DND-41 (cell line): ENCODE data around the gene UGT1A6.

Source experiments
- ATAC-seq: fragments of 200-7000 bp; cut with Tn5 transposase; 3 replicates; pipeline ENCODE4 v1.9.1; 2021; ENCODE audit warnings: low read depth; ENCODE audit not compliant: insufficient read depth
- DNase-seq: peaks from one replicate; pipeline ENCODE4 v3.0.0-alpha.2; 2020
- H2AFZ ChIP-seq: 2 replicates; pipeline ENCODE4 v1.6.0; 2012; ENCODE audit warnings: low read depth, low read length
- H3K27ac ChIP-seq: 2 replicates; pipeline ENCODE4 v1.5.1; 2012; ENCODE audit warnings: low read length, inconsistent platforms
- H3K27me3 ChIP-seq: fragments of 200-600 bp; sonication (generic); 2 replicates; pipeline ENCODE4 v1.6.0; 2012; ENCODE audit warnings: low read length, mild to moderate bottlenecking, inconsistent platforms; ENCODE audit not compliant: insufficient read depth, poor library complexity
- H3K36me3 ChIP-seq: 2 replicates; pipeline ENCODE4 v1.5.1; 2012; ENCODE audit warnings: low read length, inconsistent platforms; ENCODE audit not compliant: insufficient read depth
- H3K4me1 ChIP-seq: 2 replicates; pipeline ENCODE4 v1.5.1; 2012; ENCODE audit warnings: mild to moderate bottlenecking, low read length; ENCODE audit not compliant: insufficient read depth
- H3K4me2 ChIP-seq: 2 replicates; pipeline ENCODE4 v1.6.0; 2012; ENCODE audit warnings: mild to moderate bottlenecking, moderate library complexity, low read length, inconsistent platforms; ENCODE audit not compliant: insufficient read depth
- H3K4me3 ChIP-seq, 2 experiments: fragments of 200-600 bp in 1 of 2; shearing (Covaris generic) in 1 of 2; 2 replicates each; pipeline ENCODE4 v1.5.1; 2012 to 2016; ENCODE audit warnings: inconsistent platforms in 2 of 2, low read length in 2 of 2, mild to moderate bottlenecking in 2 of 2, low read depth in 1 of 2, moderate library complexity in 1 of 2
- H3K79me2 ChIP-seq: 2 replicates; pipeline ENCODE4 v1.6.0; 2012; ENCODE audit warnings: low read length, inconsistent platforms; ENCODE audit not compliant: insufficient read depth
- H3K9ac ChIP-seq: 2 replicates; pipeline ENCODE4 v1.6.0; 2012; ENCODE audit warnings: low read depth, mild to moderate bottlenecking, inconsistent platforms, low read length, moderate library complexity
- H3K9me3 ChIP-seq: 2 replicates; pipeline ENCODE4 v1.5.1; 2012; ENCODE audit warnings: low read length, moderate library complexity, mild to moderate bottlenecking, inconsistent platforms; ENCODE audit not compliant: insufficient read depth, severe bottlenecking
- H4K20me1 ChIP-seq: 2 replicates; pipeline ENCODE4 v1.6.0; 2012; ENCODE audit warnings: low read length; ENCODE audit not compliant: insufficient read depth
- EZH2 ChIP-seq: IDR thresholded peaks from 3 replicates; pipeline ENCODE4 v1.6.1; 2012; ENCODE audit warnings: borderline replicate concordance, low read depth, mild to moderate bottlenecking, moderate library complexity, low read length, inconsistent platforms; ENCODE audit not compliant: severe bottlenecking
- TF ChIP-seq, protein P1 (sequence below): IDR thresholded peaks from 2 replicates; pipeline ENCODE4 v1.5.1; 2012; ENCODE audit warnings: borderline replicate concordance, low read length, moderate library complexity, mild to moderate bottlenecking; ENCODE audit not compliant: poor library complexity, severe bottlenecking; ENCODE audit errors: extremely low read depth

The UGT1A6 gene

DNA sequence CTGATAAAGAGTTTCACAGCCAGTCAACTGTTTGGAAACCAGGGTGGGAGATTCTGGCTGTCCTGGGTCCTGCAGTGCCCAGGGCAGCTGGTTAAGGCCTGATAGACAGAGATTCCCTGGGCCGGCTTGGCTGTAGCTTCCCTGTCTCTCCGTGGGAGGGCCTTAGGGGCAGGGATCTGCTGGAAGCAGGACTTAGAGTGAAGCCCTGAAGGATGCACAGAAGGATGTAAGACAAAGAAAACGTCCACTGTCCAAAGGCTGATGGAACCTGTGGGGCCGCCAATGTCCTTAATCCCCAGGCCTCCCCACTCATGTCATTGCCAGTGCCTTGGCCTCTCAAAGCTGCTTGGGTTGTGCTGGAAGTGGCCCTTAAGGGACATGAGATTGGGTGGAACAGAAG, 118.4 kb downstream of the UGT1A6 start:
- Histone ChIP-seq H3K9me3 (no peaks in the 10 kb centered on the region), H3K4me2 (no peak overlapping the region), H3K27me3 (peaks cover 42% of the 10 kb centered on the region), H3K4me1 (no peaks in the 10 kb centered on the region), H3K27ac (no peak overlapping the region), H3K36me3 (no peaks in the 10 kb centered on the region), H2AFZ (no peak overlapping the region), H3K4me3 (no peak overlapping the region), H3K9ac (no peak overlapping the region), H3K79me2 (no peaks in the 10 kb centered on the region), H4K20me1 (peaks cover 3% of the 10 kb centered on the region; the same call in 1 of the 2 replicates)
- TF ChIP-seq, protein P1, sequence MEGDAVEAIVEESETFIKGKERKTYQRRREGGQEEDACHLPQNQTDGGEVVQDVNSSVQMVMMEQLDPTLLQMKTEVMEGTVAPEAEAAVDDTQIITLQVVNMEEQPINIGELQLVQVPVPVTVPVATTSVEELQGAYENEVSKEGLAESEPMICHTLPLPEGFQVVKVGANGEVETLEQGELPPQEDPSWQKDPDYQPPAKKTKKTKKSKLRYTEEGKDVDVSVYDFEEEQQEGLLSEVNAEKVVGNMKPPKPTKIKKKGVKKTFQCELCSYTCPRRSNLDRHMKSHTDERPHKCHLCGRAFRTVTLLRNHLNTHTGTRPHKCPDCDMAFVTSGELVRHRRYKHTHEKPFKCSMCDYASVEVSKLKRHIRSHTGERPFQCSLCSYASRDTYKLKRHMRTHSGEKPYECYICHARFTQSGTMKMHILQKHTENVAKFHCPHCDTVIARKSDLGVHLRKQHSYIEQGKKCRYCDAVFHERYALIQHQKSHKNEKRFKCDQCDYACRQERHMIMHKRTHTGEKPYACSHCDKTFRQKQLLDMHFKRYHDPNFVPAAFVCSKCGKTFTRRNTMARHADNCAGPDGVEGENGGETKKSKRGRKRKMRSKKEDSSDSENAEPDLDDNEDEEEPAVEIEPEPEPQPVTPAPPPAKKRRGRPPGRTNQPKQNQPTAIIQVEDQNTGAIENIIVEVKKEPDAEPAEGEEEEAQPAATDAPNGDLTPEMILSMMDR, result no peak
- TF ChIP-seq EZH2, result no peak
- no peak for ATAC-seq
- no peak for DNase-seq

- Histone ChIP-seq H4K20me1 (peaks cover 3% of the 10 kb centered on the region; the same call in 1 of the 2 replicates), H3K9me3 (no peaks in the 10 kb centered on the region), H3K27ac (no peak overlapping the region), H3K4me1 (no peaks in the 10 kb centered on the region), H3K27me3 (peaks cover 42% of the 10 kb centered on the region), H3K4me2 (no peak overlapping the region), H3K36me3 (no peaks in the 10 kb centered on the region), H3K4me3 (no peak overlapping the region), H2AFZ (no peak overlapping the region), H3K9ac (no peak overlapping the region), H3K79me2 (no peaks in the 10 kb centered on the region)
- no peak for TF ChIP-seq EZH2
- TF ChIP-seq, protein P1, result no peak
- DNase-seq, result no peak
- no peak for ATAC-seq
Observed at GRCh38 chr2:233811732-233812131, 119.0 kb downstream of the UGT1A6 start.

GRCh38 chr2:233813236-233814055, 120.8 kb downstream of the UGT1A6 start:
- Histone ChIP-seq H4K20me1 (no peaks in the 10 kb centered on the region), H3K9me3 (no peaks in the 10 kb centered on the region), H3K4me3 (no peak overlapping the region), H3K27me3 (peaks cover 28% of the 10 kb centered on the region), H2AFZ (no peak overlapping the region), H3K79me2 (no peaks in the 10 kb centered on the region), H3K4me1 (no peaks in the 10 kb centered on the region), H3K4me2 (no peak overlapping the region), H3K36me3 (no peaks in the 10 kb centered on the region), H3K27ac (no peak overlapping the region), H3K9ac (no peak overlapping the region)
- ATAC-seq (no peak), DNase-seq (no peak)
- TF ChIP-seq, protein P1, result no peak
- no peak for TF ChIP-seq EZH2
